Neural cell (in vitro differentiated cells): ENCODE measurements around the gene NPIPA1.
"Not testable (repeated sequence)": the region's sequence is repeated elsewhere in the genome, so short reads cannot be mapped to it uniquely, and the experiment has no call there.

ENCODE experiments used
- EP300 ChIP-seq: fragments of 450-650 bp; conservative IDR thresholded peaks from 2 replicates; pipeline ENCODE4 v1.6.1; 2014; ENCODE audit warnings: antibody characterized with exemption, mild to moderate bottlenecking, moderate library complexity; ENCODE audit not compliant: poor library complexity, severe bottlenecking
- EZH2 ChIP-seq: fragments of 200-600, 300-800 bp; shearing (Covaris generic), sonication (generic); IDR thresholded peaks from 2 replicates; pipeline ENCODE4 v1.6.1; 2014; ENCODE audit warnings: antibody characterized with exemption, low read length, borderline replicate concordance, mild to moderate bottlenecking; ENCODE audit not compliant: insufficient read depth, poor library complexity, severe bottlenecking
- MXI1 ChIP-seq: fragments of 450-650 bp; conservative IDR thresholded peaks from 2 replicates; pipeline ENCODE4 v1.6.1; 2014; ENCODE audit warnings: antibody characterized with exemption, mild to moderate bottlenecking; ENCODE audit not compliant: poor library complexity, severe bottlenecking
- POLR2AphosphoS5 ChIP-seq: IDR thresholded peaks from 2 replicates; pipeline ENCODE4 v1.6.1; 2012
- RAD21 ChIP-seq: fragments of 450-650 bp; conservative IDR thresholded peaks from 2 replicates; pipeline ENCODE4 v1.6.1; 2014; ENCODE audit warnings: antibody characterized with exemption, mild to moderate bottlenecking, moderate library complexity
- SMC3 ChIP-seq: fragments of 450-650 bp; conservative IDR thresholded peaks from 2 replicates; pipeline ENCODE4 v1.6.1; 2014; ENCODE audit warnings: antibody characterized with exemption, mild to moderate bottlenecking, moderate library complexity; ENCODE audit not compliant: poor library complexity
- TAF1 ChIP-seq: IDR thresholded peaks from 2 replicates; pipeline ENCODE4 v1.6.1; 2012; ENCODE audit warnings: low read depth
- TF ChIP-seq, protein P1 (sequence below): fragments of 450-650 bp; IDR thresholded peaks from 2 replicates; pipeline ENCODE4 v1.5.1; 2014; ENCODE audit warnings: antibody characterized with exemption, mild to moderate bottlenecking, moderate library complexity; ENCODE audit not compliant: poor library complexity, severe bottlenecking

DNA sequence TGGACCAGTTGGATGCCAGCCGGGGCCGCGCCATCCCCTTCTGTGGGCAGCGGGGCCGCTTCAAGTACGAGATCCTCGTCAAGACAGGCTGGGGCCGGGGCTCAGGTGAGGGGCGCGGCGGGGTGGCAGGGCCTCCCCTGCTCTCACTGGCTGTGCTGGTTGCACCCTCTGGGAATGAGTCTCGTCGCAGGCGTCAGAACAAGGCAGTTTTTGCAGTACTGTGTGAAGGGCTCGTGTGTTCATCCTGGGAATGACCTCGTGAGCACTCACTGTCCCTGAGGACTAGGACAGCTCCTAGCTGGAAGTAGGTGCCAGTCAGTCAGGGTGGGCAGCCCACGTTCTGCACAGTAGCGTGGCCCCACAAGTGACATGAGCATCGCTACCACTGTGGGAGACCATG, 6.3 kb upstream of the NPIPA1 start:
- TF ChIP-seq POLR2AphosphoS5, SMC3, RAD21, EZH2, EP300, TAF1, MXI1: not testable (repeated sequence)
- TF ChIP-seq, protein P1, sequence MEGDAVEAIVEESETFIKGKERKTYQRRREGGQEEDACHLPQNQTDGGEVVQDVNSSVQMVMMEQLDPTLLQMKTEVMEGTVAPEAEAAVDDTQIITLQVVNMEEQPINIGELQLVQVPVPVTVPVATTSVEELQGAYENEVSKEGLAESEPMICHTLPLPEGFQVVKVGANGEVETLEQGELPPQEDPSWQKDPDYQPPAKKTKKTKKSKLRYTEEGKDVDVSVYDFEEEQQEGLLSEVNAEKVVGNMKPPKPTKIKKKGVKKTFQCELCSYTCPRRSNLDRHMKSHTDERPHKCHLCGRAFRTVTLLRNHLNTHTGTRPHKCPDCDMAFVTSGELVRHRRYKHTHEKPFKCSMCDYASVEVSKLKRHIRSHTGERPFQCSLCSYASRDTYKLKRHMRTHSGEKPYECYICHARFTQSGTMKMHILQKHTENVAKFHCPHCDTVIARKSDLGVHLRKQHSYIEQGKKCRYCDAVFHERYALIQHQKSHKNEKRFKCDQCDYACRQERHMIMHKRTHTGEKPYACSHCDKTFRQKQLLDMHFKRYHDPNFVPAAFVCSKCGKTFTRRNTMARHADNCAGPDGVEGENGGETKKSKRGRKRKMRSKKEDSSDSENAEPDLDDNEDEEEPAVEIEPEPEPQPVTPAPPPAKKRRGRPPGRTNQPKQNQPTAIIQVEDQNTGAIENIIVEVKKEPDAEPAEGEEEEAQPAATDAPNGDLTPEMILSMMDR: not testable (repeated sequence)
